GM23248 (cell line): ENCODE measurements around the gene PLPP7. TPM values are rescaled to one million over a fixed set of nuclear protein-coding genes. Genes with fewer than 3 reads are reported as not detected.

Experiments
- DNase-seq: peaks from one replicate; pipeline ENCODE4 v3.0.0-alpha.2; 2015
- H2AFZ ChIP-seq: fragments of 200-600 bp; sonication (generic); 2 replicates; pipeline ENCODE4 v1.6.1; 2016; ENCODE audit warnings: antibody characterized with exemption
- H3F3A ChIP-seq: fragments of 200-600 bp; sonication (generic); 2 replicates; pipeline ENCODE4 v1.6.1; 2016; ENCODE audit warnings: mild to moderate bottlenecking, antibody characterized with exemption, mixed run types; ENCODE audit not compliant: insufficient read depth
- H3K27ac ChIP-seq: fragments of 200-600 bp; sonication (generic); 2 replicates; pipeline ENCODE4 v1.5.1; 2016; ENCODE audit warnings: mild to moderate bottlenecking
- H3K27me3 ChIP-seq: fragments of 200-600 bp; sonication (generic); replicated peaks from 2 replicates; pipeline ENCODE4 v1.6.1; 2016; ENCODE audit warnings: mild to moderate bottlenecking; ENCODE audit not compliant: insufficient read depth
- H3K36me3 ChIP-seq: fragments of 200-600 bp; sonication (generic); 2 replicates; pipeline ENCODE4 v1.6.1; 2016; ENCODE audit warnings: low read depth, mild to moderate bottlenecking
- H3K4me1 ChIP-seq: fragments of 200-600 bp; sonication (generic); 2 replicates; pipeline ENCODE4 v1.6.1; 2016; ENCODE audit warnings: mild to moderate bottlenecking; ENCODE audit not compliant: insufficient read depth
- H3K4me2 ChIP-seq: fragments of 200-600 bp; sonication (generic); one replicate; pipeline ENCODE4 v1.6.1; 2016; ENCODE audit warnings: mild to moderate bottlenecking; ENCODE audit not compliant: unreplicated experiment
- H3K4me3 ChIP-seq: fragments of 200-600 bp; sonication (generic); 2 replicates; pipeline ENCODE4 v1.5.1; 2016; ENCODE audit warnings: mild to moderate bottlenecking
- H3K79me2 ChIP-seq: fragments of 200-600 bp; sonication (generic); 2 replicates; pipeline ENCODE4 v1.6.1; 2016; ENCODE audit warnings: mild to moderate bottlenecking; ENCODE audit not compliant: insufficient read depth
- H3K9ac ChIP-seq: fragments of 200-600 bp; sonication (generic); 2 replicates; pipeline ENCODE4 v1.6.1; 2016; ENCODE audit warnings: mild to moderate bottlenecking
- H3K9me2 ChIP-seq: fragments of 200-600 bp; sonication (generic); 2 replicates; pipeline ENCODE4 v1.6.1; 2016; ENCODE audit warnings: mixed run types, mild to moderate bottlenecking, moderate library complexity; ENCODE audit not compliant: insufficient read depth
- H3K9me3 ChIP-seq: fragments of 200-600 bp; sonication (generic); one replicate; pipeline ENCODE4 v1.6.1; 2017; ENCODE audit warnings: low read depth
- H4K20me1 ChIP-seq: fragments of 200-600 bp; sonication (generic); 2 replicates; pipeline ENCODE4 v1.6.0; 2016; ENCODE audit not compliant: insufficient read depth
- EZH2 ChIP-seq: fragments of 200-600 bp; sonication (generic); IDR thresholded peaks from 2 replicates; pipeline ENCODE4 v1.6.1; 2018; ENCODE audit warnings: antibody characterized with exemption, mild to moderate bottlenecking; ENCODE audit not compliant: insufficient read depth, poor library complexity, severe bottlenecking
- EZH2phosphoT487 ChIP-seq: fragments of 200-600 bp; sonication (generic); IDR thresholded peaks from 2 replicates; pipeline ENCODE4 v1.6.1; 2018; ENCODE audit warnings: antibody characterized with exemption, moderate library complexity, mild to moderate bottlenecking, low read depth; ENCODE audit not compliant: insufficient read depth
- WGBS, 2 experiments: methylation state at CpG; one replicate each; pipeline ENCODE4 v1.1.6; 2015 to 2017; ENCODE audit warnings: low lambda C conversion rate in 2 of 2, low coverage in 1 of 2; ENCODE audit errors: missing lambda C conversion rate in 2 of 2; 5-methylcytosine and 5-hydroxymethylcytosine counted together
- in situ Hi-C: fragments of 300-500 bp; cut with MboI; formaldehyde crosslinking; loops from 2 replicates; pipeline ENCODE4 v1.15.0; 2020
- polyA plus RNA-seq: library from polyadenylated mRNA; unstranded; fragments of >200 nt; fragmentation: Nextera tagmentation; extraction: Ambion mirVana; gene quantifications from 2 replicates; pipeline ENCODE4 v1.2.1, GENCODE V29; 2016
- total RNA-seq: library from RNA; depleted of rRNA; stranded (reverse); fragments of >200 nt; shearing (Covaris generic); gene quantifications from 2 replicates; pipeline ENCODE4 v1.2.3, GENCODE V29; 2014

Gene PLPP7
- total and polyA plus RNA-seq, 2 experiments from 2014 or later, result 0.32 to 0.65 TPM

- 0 out of 2 replicates have a peak overlapping the region, but pooled peaks have one; percentile 16 for H2AFZ ChIP-seq
- H3K27ac ChIP-seq, result no peak overlapping the region
- H3K4me1 ChIP-seq, result peaks cover 10% of the 10 kb centered on the region
- H3K9ac ChIP-seq, result no peak overlapping the region
- TF ChIP-seq EZH2phosphoT487 (no peak), EZH2 (no peak)
- H3F3A ChIP-seq, result peaks cover 6% of the 10 kb centered on the region; the same call in 1 of the 2 replicates
- DNase-seq, result no peak
- in situ Hi-C loops, result no loop called here
- no peaks in the 10 kb centered on the region for H4K20me1 ChIP-seq
- no peaks in the 10 kb centered on the region for H3K9me2 ChIP-seq
- no peak overlapping the region for H3K4me3 ChIP-seq
- no peaks in the 10 kb centered on the region for H3K79me2 ChIP-seq
- H3K9me3 ChIP-seq, result no peaks in the 10 kb centered on the region
- no peak overlapping the region for H3K4me2 ChIP-seq
- WGBS, 2 experiments, result 90 to 94% methylated on average over 15 of the region's 15 CpGs
- no peaks in the 10 kb centered on the region for H3K36me3 ChIP-seq
- H3K27me3 ChIP-seq, result no peaks in the 10 kb centered on the region
Measured at GRCh38 chr9:131257266-131258025, 32.1 kb upstream of the PLPP7 start.

- no peaks in the 10 kb centered on the region for H4K20me1 ChIP-seq
- H3K9me2 ChIP-seq, result no peaks in the 10 kb centered on the region
- in situ Hi-C loops, result no loop called here
- H3K27me3 ChIP-seq, result no peaks in the 10 kb centered on the region
- H3K79me2 ChIP-seq, result no peaks in the 10 kb centered on the region
- no peak overlapping the region for H3K4me3 ChIP-seq
- no peak for TF ChIP-seq EZH2
- no peak for TF ChIP-seq EZH2phosphoT487
- no peak overlapping the region for H3K9ac ChIP-seq
- H3F3A ChIP-seq, result peaks cover 6% of the 10 kb centered on the region; the same call in 1 of the 2 replicates
- no peak overlapping the region for H3K27ac ChIP-seq
- peaks cover 10% of the 10 kb centered on the region for H3K4me1 ChIP-seq
- H3K4me2 ChIP-seq, result no peak overlapping the region
- H3K36me3 ChIP-seq, result no peaks in the 10 kb centered on the region
- peak overlapping the region; percentile 16; the same call in 1 of the 2 replicates for H2AFZ ChIP-seq
- H3K9me3 ChIP-seq, result no peaks in the 10 kb centered on the region
- 55 to 56% methylated on average over 15 of the region's 15 CpGs for WGBS, 2 experiments
- DNase-seq, result peak; percentile 45
Measured at GRCh38 chr9:131258186-131258585, 31.3 kb upstream of the PLPP7 start.

GRCh38 chr9:131258698-131259431 is 30.7 kb upstream of the PLPP7 start:
- peaks cover 10% of the 10 kb centered on the region for H3K4me1 ChIP-seq
- H3K27me3 ChIP-seq, result no peaks in the 10 kb centered on the region
- no peaks in the 10 kb centered on the region for H3K9me2 ChIP-seq
- no peaks in the 10 kb centered on the region for H3K36me3 ChIP-seq
- no peak overlapping the region for H2AFZ ChIP-seq
- in situ Hi-C loops, result no loop called here
- DNase-seq, result no peak
- H4K20me1 ChIP-seq, result no peaks in the 10 kb centered on the region
- peaks cover 6% of the 10 kb centered on the region; the same call in 1 of the 2 replicates for H3F3A ChIP-seq
- H3K4me3 ChIP-seq, result no peak overlapping the region
- no peak overlapping the region for H3K27ac ChIP-seq
- H3K9ac ChIP-seq, result no peak overlapping the region
- WGBS, 2 experiments, result 86 to 87% methylated on average over 25 of the region's 25 CpGs
- H3K79me2 ChIP-seq, result no peaks in the 10 kb centered on the region
- no peak overlapping the region for H3K4me2 ChIP-seq
- no peaks in the 10 kb centered on the region for H3K9me3 ChIP-seq
- no peak for TF ChIP-seq EZH2phosphoT487
- TF ChIP-seq EZH2, result no peak

GRCh38 chr9:131259432-131259898 is 30.1 kb upstream of the PLPP7 start:
- no peak overlapping the region for H3K27ac ChIP-seq
- in situ Hi-C loops, result no loop called here
- DNase-seq, result no peak
- H3K9me2 ChIP-seq, result no peaks in the 10 kb centered on the region
- no peaks in the 10 kb centered on the region for H3K9me3 ChIP-seq
- no peak overlapping the region for H3K9ac ChIP-seq
- H3K36me3 ChIP-seq, result no peaks in the 10 kb centered on the region
- WGBS, 2 experiments, result 91 to 92% methylated on average over 12 of the region's 12 CpGs
- H3K4me3 ChIP-seq, result no peak overlapping the region
- H3F3A ChIP-seq, result peaks cover 6% of the 10 kb centered on the region; the same call in 1 of the 2 replicates
- no peaks in the 10 kb centered on the region for H3K79me2 ChIP-seq
- no peak overlapping the region for H3K4me2 ChIP-seq
- no peak overlapping the region for H2AFZ ChIP-seq
- no peaks in the 10 kb centered on the region for H4K20me1 ChIP-seq
- no peaks in the 10 kb centered on the region for H3K27me3 ChIP-seq
- TF ChIP-seq EZH2phosphoT487, result no peak
- no peak for TF ChIP-seq EZH2
- H3K4me1 ChIP-seq, result peaks cover 10% of the 10 kb centered on the region
